Spleen (tissue), 11 donors: ENCODE measurements around the gene TEX14. TPM values are rescaled to one million over a fixed set of nuclear protein-coding genes. Genes with fewer than 3 reads are reported as not detected.
A peak's percentile ranks its signal among the peaks of the same experiment; 100 is the strongest.

ENCODE experiments used
- DNase-seq: peaks from one replicate; pipeline ENCODE4 v3.0.0-alpha.2; 2020
- H3K27ac ChIP-seq, 8 donors: fragments of 200-600 bp; sonication (generic) in 7 of 8; 1 replicate in 4 of 8; 2 replicates in 4 of 8; pipeline versions ENCODE4 v1.5.0 to v1.8.0; 2016 to 2021; ENCODE audit warnings: inconsistent platforms in 4 of 8, mild to moderate bottlenecking in 4 of 8, moderate library complexity in 1 of 8
- H3K27me3 ChIP-seq, 7 donors: fragments of 200-600 bp; sonication (generic) in 6 of 7; replicated peaks in 1 of 7; 1 replicate in 4 of 7; 2 replicates in 3 of 7; pipeline versions ENCODE4 v1.5.0 to v1.8.0; 2016 to 2021; ENCODE audit warnings: inconsistent platforms in 3 of 7, mild to moderate bottlenecking in 1 of 7
- H3K36me3 ChIP-seq, 6 donors: fragments of 200-600 bp; sonication (generic) in 5 of 6; 1 replicate in 4 of 6; 2 replicates in 2 of 6; pipeline versions ENCODE4 v1.5.0 to v1.8.0; 2016 to 2021; ENCODE audit warnings: inconsistent platforms in 2 of 6
- H3K4me1 ChIP-seq, 6 donors: fragments of 200-600 bp; sonication (generic) in 5 of 6; 1 replicate in 3 of 6; 2 replicates in 3 of 6; pipeline versions ENCODE4 v1.5.0 to v1.8.0; 2016 to 2021; ENCODE audit warnings: inconsistent platforms in 3 of 6
- H3K4me3 ChIP-seq, 8 donors: fragments of 200-600 bp; sonication (generic) in 7 of 8; 1 replicate in 4 of 8; 2 replicates in 4 of 8; pipeline versions ENCODE4 v1.5.0 to v1.8.0; 2016 to 2021; ENCODE audit warnings: inconsistent platforms in 4 of 8, mild to moderate bottlenecking in 4 of 8, moderate library complexity in 2 of 8
- H3K9me3 ChIP-seq, 8 donors: fragments of 200-600 bp; sonication (generic) in 7 of 8; 1 replicate in 4 of 8; 2 replicates in 4 of 8; pipeline versions ENCODE4 v1.5.0 to v1.8.0; 2016 to 2021; ENCODE audit warnings: inconsistent platforms in 4 of 8
- CTCF ChIP-seq, 11 experiments: fragments of 200-600 bp in 7 of 11; fragments of 450-650 bp in 4 of 11; sonication (generic) in 4 of 11; IDR thresholded peaks in 8 of 11; conservative IDR thresholded peaks in 3 of 11; 1 replicate in 7 of 11; 2 replicates in 4 of 11; pipeline versions ENCODE4 v1.4.0 to v1.8.0; 2016 to 2021; ENCODE audit warnings: antibody characterized with exemption in 11 of 11, inconsistent platforms in 4 of 11, mild to moderate bottlenecking in 1 of 11
- POLR2A ChIP-seq, 3 donors: fragments of 450-650 bp; IDR thresholded peaks; one replicate each; pipeline ENCODE4 v1.5.1; 2017; ENCODE audit warnings: antibody characterized with exemption in 3 of 3, mild to moderate bottlenecking in 1 of 3
- POLR2AphosphoS5 ChIP-seq, 3 donors: sonication (generic); formaldehyde crosslinking; IDR thresholded peaks; one replicate each; pipeline ENCODE4 v1.5.1; 2017; ENCODE audit warnings: antibody characterized with exemption in 3 of 3
- WGBS, 5 donors: extraction: QIAGEN DNeasy Blood & Tissue Kit in 3 of 5; methylation state at CpG; one replicate each; pipeline versions ENCODE4 v1.1.5 to v1.1.7; 2013 to 2018; 5-methylcytosine and 5-hydroxymethylcytosine counted together
- intact Hi-C: fragments of 100-400 bp; cut with DNase I; formaldehyde crosslinking; loops from one replicate; pipeline ENCODE4 v1.15.0; 2023; ENCODE audit warnings: low total_unique reads
- polyA plus RNA-seq, 3 donors: library from polyadenylated mRNA; stranded (reverse); fragments of 200-250 nt; gene quantifications; one replicate each; pipeline ENCODE4 v1.2.1, GENCODE V29; 2013
- total RNA-seq, 7 donors: library from RNA; depleted of rRNA in 3 of 7; stranded (reverse); fragments of >200 nt in 3 of 7; fragmentation: NEBNext Ultra II Directional in 4 of 7; extraction: Animal tissue kit (Norgen Biotek cat#: 25700) in 4 of 7; gene quantifications; one replicate each; pipeline versions ENCODE4 v1.1.0 to v1.2.1, GENCODE V29; 2016 to 2021
- donor health status: healthy with polysubstance abuse.
- donor health status: DM: no; HTN: no; CAD: no; lungs with moderate emphysema.
- donor health status: DM: no; HTN: no; CAD: no.
- donor health status: Bipolar disorder and iron deficiency.
- donor health status: healthy.
- donor health status: DM: no; HTN: no; CAD: no.
- donor health status: DM: yes; HTN: yes; CAD: no.

TEX14 gene
- total and polyA plus RNA-seq, 10 donors, result 0.17 to 0.70 (median 0.39) TPM; not detected in 1

- intact Hi-C loops, result no loop called here
- no peak overlapping the region for H3K4me3 ChIP-seq
- DNase-seq, result no peak
- TF ChIP-seq POLR2AphosphoS5 (IDR thresholded peaks at IDR 0.05), result no peak
- TF ChIP-seq CTCF (IDR thresholded peaks at IDR 0.05 in 8 of 11, conservative IDR thresholded peaks at IDR 0.05 in 3 of 11), result no peak
- no peak for TF ChIP-seq POLR2A (IDR thresholded peaks at IDR 0.05)
- H3K27ac ChIP-seq, result peak overlapping the region in 6 of 8 donors; percentile 38 to 63 (median 48)
- peaks cover 0 to 29% (median 14%) of the 10 kb centered on the region in 6 donors for H3K4me1 ChIP-seq
- H3K9me3 ChIP-seq, result no peaks in the 10 kb centered on the region
- H3K36me3 ChIP-seq, result no peaks in the 10 kb centered on the region
- no peaks in the 10 kb centered on the region for H3K27me3 ChIP-seq
Measured at GRCh38 chr17:58539698-58540097, 152.1 kb downstream of the TEX14 start.

GRCh38 chr17:58538811-58539409, 152.9 kb downstream of the TEX14 start:
- H3K27me3 ChIP-seq, result peaks cover 0 to 2% (median 0%) of the 10 kb centered on the region in 7 donors
- intact Hi-C loops, result no loop called here
- no peak for TF ChIP-seq CTCF (IDR thresholded peaks at IDR 0.05 in 8 of 11, conservative IDR thresholded peaks at IDR 0.05 in 3 of 11)
- no peak for TF ChIP-seq POLR2A (IDR thresholded peaks at IDR 0.05)
- TF ChIP-seq POLR2AphosphoS5 (IDR thresholded peaks at IDR 0.05), result no peak
- no peak overlapping the region for H3K4me3 ChIP-seq
- WGBS, 5 donors, result 37 to 69% (median 58%) methylated on average over 3 to 6 of the region's 6 CpGs
- H3K9me3 ChIP-seq, result no peaks in the 10 kb centered on the region
- peaks cover 0 to 37% (median 18%) of the 10 kb centered on the region in 6 donors for H3K4me1 ChIP-seq
- DNase-seq, result no peak
- H3K27ac ChIP-seq, result peak overlapping the region in 7 of 8 donors; percentile 22 to 63 (median 47)
- no peaks in the 10 kb centered on the region for H3K36me3 ChIP-seq

- H3K4me1 ChIP-seq, result peaks cover 3 to 45% (median 22%) of the 10 kb centered on the region in 6 donors
- H3K36me3 ChIP-seq, result no peaks in the 10 kb centered on the region
- no peak for DNase-seq
- H3K4me3 ChIP-seq, result no peak overlapping the region
- 65 to 90% (median 80%) methylated on average over 4 of the region's 4 CpGs for WGBS, 5 donors
- no peak overlapping the region for H3K27ac ChIP-seq
- no peaks in the 10 kb centered on the region for H3K9me3 ChIP-seq
- TF ChIP-seq POLR2A (IDR thresholded peaks at IDR 0.05), result no peak
- H3K27me3 ChIP-seq, result peaks cover 0 to 10% (median 0%) of the 10 kb centered on the region in 7 donors
- intact Hi-C loops, result no loop called here
Measured at GRCh38 chr17:58537266-58537665, 154.6 kb downstream of the TEX14 start.

- TF ChIP-seq CTCF (IDR thresholded peaks at IDR 0.05 in 8 of 11, conservative IDR thresholded peaks at IDR 0.05 in 3 of 11), result no peak
- TF ChIP-seq POLR2A (IDR thresholded peaks at IDR 0.05), result no peak
- no peak for TF ChIP-seq POLR2AphosphoS5 (IDR thresholded peaks at IDR 0.05)
- WGBS, 5 donors, result 86 to 100% (median 93%) methylated on average over 3 of the region's 3 CpGs
- Histone ChIP-seq H3K9me3 (no peaks in the 10 kb centered on the region), H3K27me3 (peaks cover 0 to 18% (median 0%) of the 10 kb centered on the region in 7 donors), H3K4me1 (peaks cover 3 to 50% (median 25%) of the 10 kb centered on the region in 6 donors), H3K36me3 (no peaks in the 10 kb centered on the region), H3K4me3 (no peak overlapping the region), H3K27ac (no peak overlapping the region)
- intact Hi-C loops, result no loop called here
- no peak for DNase-seq
Measured at GRCh38 chr17:58536542-58536941, 155.3 kb downstream of the TEX14 start.
